Astrocyte (in vitro differentiated cells and primary cell): ENCODE data around the gene PLXNB3.

Source experiments
- CTCF ChIP-seq: IDR thresholded peaks from 2 replicates; pipeline ENCODE4 v1.5.1; 2011; ENCODE audit warnings: low read depth, mild to moderate bottlenecking, inconsistent platforms, low read length, moderate library complexity; ENCODE audit not compliant: insufficient read depth
- EZH2 ChIP-seq: IDR thresholded peaks from 2 replicates; pipeline ENCODE4 v1.6.1; 2012; ENCODE audit warnings: mild to moderate bottlenecking, low read length, inconsistent platforms; ENCODE audit not compliant: insufficient read depth

GRCh38 chrX:153789654-153790053, 25.6 kb downstream of the PLXNB3 start:
- TF ChIP-seq CTCF = no peak
- no peak for TF ChIP-seq EZH2
